HCT116 (cell line): ENCODE results near the gene NCDN. TPM values are rescaled to one million over a fixed set of nuclear protein-coding genes. Genes with fewer than 3 reads are reported as not detected.

Source experiments
- ATAC-seq: fragments of 200-7000 bp; cut with Tn5 transposase; 2 replicates; pipeline ENCODE4 v1.9.1; 2020; ENCODE audit warnings: mild to moderate bottlenecking, moderate library complexity
- BruUV-seq: library from RNA; stranded (reverse); fragments of 400-500 nt; replicated peaks from 2 replicates; lab custom pipeline; 2021; lab: Mats Ljungman, UMichigan
- CTCF ChIA-PET: fragments of 300-600 bp; sonication (Branson Sonifier 250); formaldehyde crosslinking; loops from one replicate; lab custom pipeline; 2021; ENCODE audit warnings: antibody characterized with exemption; lab: Charles Lee
- POLR2A ChIA-PET: fragments of 300-600, 350-600 bp; sonication (Branson Sonifier 250); formaldehyde crosslinking; loops from one replicate; lab custom pipeline; 2021; ENCODE audit warnings: antibody characterized with exemption; lab: Charles Lee
- RAD21 ChIA-PET, 2 experiments: fragments of 300-600 bp; sonication (Branson Sonifier 250); formaldehyde crosslinking; loops; one replicate each; lab custom pipeline; 2023; ENCODE audit warnings: low total read pairs in 2 of 2; ENCODE audit not compliant: uncharacterized antibody in 2 of 2, unreplicated experiment in 2 of 2, low non-redundant PET in 1 of 2; lab: Charles Lee
- DNase-seq: peaks from one replicate; pipeline ENCODE4 v3.0.0-alpha.2; 2010; ENCODE audit warnings: low read depth, low spot score
- H2AFZ ChIP-seq: fragments of 200-600 bp; shearing (Covaris generic), sonication (generic); 2 replicates; pipeline ENCODE4 v1.6.1; 2017; ENCODE audit warnings: low read depth, mixed run types, mixed read lengths, antibody characterized with exemption, low read length; ENCODE audit not compliant: poor library complexity, severe bottlenecking
- H3K27ac ChIP-seq: 2 replicates; pipeline ENCODE4 v1.5.1; 2012; ENCODE audit warnings: low read depth, low read length
- H3K27me3 ChIP-seq: fragments of 200-600 bp; sonication (generic); 2 replicates; pipeline ENCODE4 v1.6.1; 2016; ENCODE audit warnings: mixed run types, low read length, mixed read lengths; ENCODE audit not compliant: insufficient read depth
- H3K36me3 ChIP-seq, 2 experiments: fragments of 200-500 bp in 1 of 2; fragments of 200-600 bp in 1 of 2; sonication (Bioruptor generic) in 1 of 2; sonication (generic) in 1 of 2; 2 replicates each; pipeline versions ENCODE4 v1.5.1 to v1.6.1; 2014 to 2016; ENCODE audit warnings: low read length in 2 of 2, inconsistent platforms in 1 of 2, mixed read lengths in 1 of 2, mixed run types in 1 of 2; ENCODE audit not compliant: insufficient read depth in 2 of 2, control insufficient read depth in 1 of 2
- H3K4me1 ChIP-seq, 2 experiments: fragments of 200-600 bp in 1 of 2; sonication (generic) in 1 of 2; 2 replicates each; pipeline versions ENCODE4 v1.5.1 to v1.6.1; 2012 to 2017; ENCODE audit warnings: low read length in 2 of 2, inconsistent platforms in 1 of 2, mild to moderate bottlenecking in 1 of 2, mixed read lengths in 1 of 2, mixed run types in 1 of 2, moderate library complexity in 1 of 2; ENCODE audit not compliant: insufficient read depth in 2 of 2, control insufficient read depth in 1 of 2
- H3K4me2 ChIP-seq: fragments of 200-600 bp; sonication (generic); 2 replicates; pipeline ENCODE4 v1.6.1; 2017; ENCODE audit warnings: mixed run types, low read length, mixed read lengths
- H3K4me3 ChIP-seq, 2 experiments: fragments of 200-600 bp in 1 of 2; sonication (generic) in 1 of 2; replicated peaks in 1 of 2; 2 replicates each; pipeline ENCODE4 v1.5.1; 2011 to 2016; ENCODE audit warnings: low read length in 2 of 2, control low read depth in 1 of 2, low read depth in 1 of 2, mild to moderate bottlenecking in 1 of 2, mixed read lengths in 1 of 2, mixed run types in 1 of 2
- H3K79me2 ChIP-seq: fragments of 200-600 bp; sonication (generic); 2 replicates; pipeline ENCODE4 v1.6.1; 2017; ENCODE audit warnings: mild to moderate bottlenecking, mixed run types, low read length, moderate library complexity, mixed read lengths; ENCODE audit not compliant: insufficient read depth
- H3K9ac ChIP-seq: fragments of 200-600 bp; sonication (generic); 2 replicates; pipeline ENCODE4 v1.6.1; 2016; ENCODE audit warnings: low read length, mixed read lengths
- H3K9me2 ChIP-seq: fragments of 200-600 bp; sonication (generic), shearing (Covaris generic); 2 replicates; pipeline ENCODE4 v1.6.1; 2017; ENCODE audit warnings: mixed run types, mild to moderate bottlenecking, moderate library complexity; ENCODE audit not compliant: insufficient read depth
- H3K9me3 ChIP-seq, 2 experiments: fragments of 200-500 bp in 1 of 2; fragments of 200-600 bp in 1 of 2; sonication (Bioruptor generic) in 1 of 2; sonication (generic) in 1 of 2; 2 replicates each; pipeline ENCODE4 v1.6.1; 2014 to 2017; ENCODE audit warnings: low read length in 2 of 2, mixed read lengths in 2 of 2, inconsistent platforms in 1 of 2, low read depth in 1 of 2, mild to moderate bottlenecking in 1 of 2, mixed run types in 1 of 2, moderate library complexity in 1 of 2; ENCODE audit not compliant: control insufficient read depth in 1 of 2, insufficient read depth in 1 of 2
- H4K20me1 ChIP-seq: fragments of 200-600 bp; sonication (generic), shearing (Covaris generic); 2 replicates; pipeline ENCODE4 v1.6.1; 2017; ENCODE audit warnings: mixed run types, mild to moderate bottlenecking, moderate library complexity; ENCODE audit not compliant: insufficient read depth
- ATF3 ChIP-seq: IDR thresholded peaks from 2 replicates; pipeline ENCODE4 v1.6.1; 2012
- CEBPB ChIP-seq: IDR thresholded peaks from 2 replicates; pipeline ENCODE4 v1.6.1; 2012; ENCODE audit warnings: low read depth
- CTCF ChIP-seq, 3 experiments: fragments of 200-600 bp in 1 of 3; sonication (generic) in 1 of 3; IDR thresholded peaks in 2 of 3; conservative IDR thresholded peaks in 1 of 3; 2 replicates each; pipeline ENCODE4 v1.5.1; 2012 to 2017; ENCODE audit warnings: low read depth in 2 of 3, low read length in 2 of 3, antibody characterized with exemption in 1 of 3, borderline replicate concordance in 1 of 3, control low read depth in 1 of 3, mild to moderate bottlenecking in 1 of 3, mixed read lengths in 1 of 3, mixed run types in 1 of 3, moderate library complexity in 1 of 3; ENCODE audit not compliant: insufficient read depth in 1 of 3
- EGR1 ChIP-seq: IDR thresholded peaks from 2 replicates; pipeline ENCODE4 v1.6.1; 2012; ENCODE audit warnings: low read depth
- ELF1 ChIP-seq: IDR thresholded peaks from 2 replicates; pipeline ENCODE4 v1.6.1; 2012; ENCODE audit warnings: low read depth, borderline replicate concordance
- EZH2 ChIP-seq: fragments of 200-600 bp; sonication (generic); IDR thresholded peaks from 2 replicates; pipeline ENCODE4 v1.6.1; 2017; ENCODE audit warnings: antibody characterized with exemption, mixed run types
- EZH2phosphoT487 ChIP-seq: fragments of 200-600 bp; IDR thresholded peaks from 2 replicates; pipeline ENCODE4 v1.6.1; 2018; ENCODE audit warnings: antibody characterized with exemption, borderline replicate concordance
- FOSL1 ChIP-seq: IDR thresholded peaks from 2 replicates; pipeline ENCODE4 v1.6.1; 2012; ENCODE audit warnings: low read depth
- JUND ChIP-seq: IDR thresholded peaks from 2 replicates; pipeline ENCODE4 v1.6.1; 2012
- MAX ChIP-seq: IDR thresholded peaks from 2 replicates; pipeline ENCODE4 v1.6.1; 2012
- RAD21 ChIP-seq: IDR thresholded peaks from 2 replicates; pipeline ENCODE4 v1.6.1; 2012; ENCODE audit warnings: low read depth, mild to moderate bottlenecking
- REST ChIP-seq: IDR thresholded peaks from 2 replicates; pipeline ENCODE4 v1.6.1; 2012; ENCODE audit warnings: low read depth
- SIN3A ChIP-seq: IDR thresholded peaks from 2 replicates; pipeline ENCODE4 v1.6.1; 2012; ENCODE audit warnings: low read depth
- SP1 ChIP-seq: IDR thresholded peaks from 2 replicates; pipeline ENCODE4 v1.6.1; 2012; ENCODE audit warnings: low read depth
- SRF ChIP-seq: IDR thresholded peaks from 2 replicates; pipeline ENCODE4 v1.6.1; 2012; ENCODE audit warnings: low read depth
- TCF7L2 ChIP-seq: IDR thresholded peaks from 2 replicates; pipeline ENCODE4 v1.7.0; 2011; ENCODE audit warnings: borderline replicate concordance, inconsistent platforms; ENCODE audit not compliant: insufficient read depth, insufficient read length; ENCODE audit errors: extremely low read depth
- ZBTB33 ChIP-seq: IDR thresholded peaks from 2 replicates; pipeline ENCODE4 v1.6.1; 2011; ENCODE audit warnings: mild to moderate bottlenecking, low read length, moderate library complexity; ENCODE audit not compliant: insufficient replicate concordance; ENCODE audit errors: extremely low read depth
- ZNF274 ChIP-seq: fragments of 200-500 bp; sonication (Bioruptor generic); IDR thresholded peaks from 2 replicates; pipeline ENCODE4 v1.6.1; 2014; ENCODE audit warnings: mild to moderate bottlenecking, low read depth, low read length, inconsistent platforms
- intact Hi-C: fragments of 100-400 bp; cut with micrococcal nuclease; formaldehyde crosslinking; loops from 2 replicates; pipeline ENCODE4 v1.10.0; 2022
- total RNA-seq: library from RNA; stranded (reverse); gene quantifications from one replicate; pipeline ENCODE4 v1.2.1, GENCODE V29; 2021; ENCODE audit not compliant: unreplicated experiment

NCDN gene
- total RNA-seq, 1 experiment from 2014 or later: 24.5 TPM

GRCh38 chr1:35615440-35615839, 57.8 kb downstream of the NCDN start:
- no TSS peak for BruUV-seq
- intact Hi-C loops: no loop called here
- Histone ChIP-seq H3K36me3 (peaks cover 12 to 31% of the 10 kb centered on the region in 2 experiments; a peak in 3 of 4 replicates), H4K20me1 (peaks cover 15% of the 10 kb centered on the region; the same call in 1 of the 2 replicates), H3K4me2 (no peak overlapping the region), H3K9ac (no peak overlapping the region), H3K9me3 (no peaks in the 10 kb centered on the region), H3K27me3 (no peaks in the 10 kb centered on the region), H3K4me3 (no peak overlapping the region), H3K9me2 (no peaks in the 10 kb centered on the region), H3K4me1 (no peaks in the 10 kb centered on the region), H3K27ac (no peak overlapping the region), H2AFZ (no peak overlapping the region), H3K79me2 (peaks cover 99% of the 10 kb centered on the region)
- CTCF ChIA-PET: no interaction called here
- RAD21 ChIA-PET: no interaction called here
- DNase-seq (no peak), ATAC-seq (no peak)
- TF ChIP-seq ZBTB33 (no peak), MAX (no peak), ATF3 (no peak), ZNF274 (no peak), TCF7L2 (no peak), CEBPB (no peak), JUND (no peak), RAD21 (no peak), FOSL1 (no peak), REST (no peak), SRF (no peak), SP1 (no peak), SIN3A (no peak), ELF1 (no peak), EZH2 (no peak), CTCF (IDR thresholded peaks at IDR 0.05 in 2 of 3, conservative IDR thresholded peaks at IDR 0.05 in 1 of 3; ENCODE audit: borderline replicate concordance in 1 of 3, insufficient read depth in 1 of 3, low read depth in 2 of 3, low read length in 2 of 3) (no peak), EZH2phosphoT487 (no peak), EGR1 (no peak)
- POLR2A ChIA-PET: no interaction called here
